Spinal cord (tissue), 10 donors: ENCODE measurements around the gene OR11H6. TPM values are rescaled to one million over a fixed set of nuclear protein-coding genes. Genes with fewer than 3 reads are reported as not detected.
"Not testable (repeated sequence)": the region's sequence is repeated elsewhere in the genome, so short reads cannot be mapped to it uniquely, and the experiment has no call there.

Source experiments
- DNase-seq, 6 donors: peaks; one replicate each; pipeline versions ENCODE4 v3.0.0 to v3.0.0-alpha.2; 2013 to 2015; ENCODE audit warnings: low spot score in 6 of 6, low read depth in 4 of 6
- H3K27ac ChIP-seq: one replicate; pipeline ENCODE4 v1.5.1; 2013; ENCODE audit warnings: low read depth, low read length, control low read depth
- H3K27me3 ChIP-seq: one replicate; pipeline ENCODE4 v1.6.1; 2013; ENCODE audit warnings: low read length; ENCODE audit not compliant: control insufficient read depth, insufficient read depth
- H3K36me3 ChIP-seq: one replicate; pipeline ENCODE4 v1.6.1; 2013; ENCODE audit warnings: low read length; ENCODE audit not compliant: control insufficient read depth, insufficient read depth
- H3K4me1 ChIP-seq: one replicate; pipeline ENCODE4 v1.6.1; 2013; ENCODE audit warnings: low read length; ENCODE audit not compliant: control insufficient read depth, insufficient read depth
- H3K4me3 ChIP-seq: one replicate; pipeline ENCODE4 v1.5.1; 2013; ENCODE audit warnings: low read depth, low read length, control low read depth
- H3K9me3 ChIP-seq: one replicate; pipeline ENCODE4 v1.6.1; 2013; ENCODE audit warnings: low read length; ENCODE audit not compliant: control insufficient read depth, insufficient read depth
- WGBS: methylation state at CpG from one replicate; pipeline ENCODE4 v1.1.5; 2013; ENCODE audit warnings: missing lambda C conversion rate; ENCODE audit not compliant: insufficient coverage; 5-methylcytosine and 5-hydroxymethylcytosine counted together
- long read RNA-seq, 4 donors: transcript quantifications; one replicate each; lab custom pipeline, GENCODE V29; 2026
- polyA plus RNA-seq, 2 donors: library from polyadenylated mRNA; unstranded; fragments of 120-200 nt; gene quantifications; one replicate each; pipeline ENCODE4 v1.2.1, GENCODE V29; 2013; ENCODE audit not compliant: insufficient read length in 2 of 2
- total RNA-seq, 2 donors: library from RNA; depleted of rRNA in 1 of 2; stranded (reverse); fragments of 120-200 nt in 1 of 2; fragments of >200 nt in 1 of 2; gene quantifications; one replicate each; pipeline versions ENCODE4 v1.2.3 to v1.2.4, GENCODE V29; 2013 to 2014
- donor health status: healthy.

The OR11H6 gene
- total RNA-seq: not detected
- not detected for polyA plus RNA-seq
- long read RNA-seq, donor 1: 0 reads
- long read RNA-seq, donor 2: 0 reads
- long read RNA-seq, donor 3: 0 reads
- long read RNA-seq, donor 4: 0 reads

GRCh38 chr14:20223410-20223809 is at the start of gene OR11H6:
OR11H6 (plus strand) TSS chr14:20223710; CDS start chr14:20223710, 0 bp downstream.
- no peaks in the 10 kb centered on the region for H3K27me3 ChIP-seq
- no peaks in the 10 kb centered on the region for H3K36me3 ChIP-seq
- H3K27ac ChIP-seq: no peak within 1 kb of the TSS
- H3K4me1 ChIP-seq: no peaks in the 10 kb centered on the region
- no peak for DNase-seq
- no CpG with 5 or more reads among the region's 2 CpGs for WGBS
- no peak within 1 kb of the TSS for H3K4me3 ChIP-seq
- peaks cover 3% of the 10 kb centered on the region for H3K9me3 ChIP-seq

GRCh38 chr14:20174205-20174604 is 49.3 kb upstream of the OR11H6 start:
- not testable (repeated sequence) for DNase-seq, H3K36me3 ChIP-seq, H3K9me3 ChIP-seq, H3K27me3 ChIP-seq, H3K4me3 ChIP-seq, H3K27ac ChIP-seq, H3K4me1 ChIP-seq

GRCh38 chr14:20176330-20176729 is 47.2 kb upstream of the OR11H6 start:
- no CpG with 5 or more reads among the region's 6 CpGs for WGBS
- H3K9me3 ChIP-seq: peaks cover 4% of the 10 kb centered on the region

GRCh38 chr14:20177433-20177974 is 46.0 kb upstream of the OR11H6 start:
- 89% methylated on average over 5 of the region's 7 CpGs for WGBS
- H3K9me3 ChIP-seq: peaks cover 4% of the 10 kb centered on the region
- no peak overlapping the region for H3K27ac ChIP-seq

More at GRCh38 chr14:20176330-20176729, 47.2 kb upstream of the OR11H6 start:
- Histone ChIP-seq H3K4me3 (no peak overlapping the region), H3K36me3 (no peaks in the 10 kb centered on the region), H3K27me3 (no peaks in the 10 kb centered on the region), H3K4me1 (no peaks in the 10 kb centered on the region), H3K27ac (no peak overlapping the region)
- no peak for DNase-seq

GRCh38 chr14:20179218-20179617 is 44.3 kb upstream of the OR11H6 start:
- H3K36me3 ChIP-seq: no peaks in the 10 kb centered on the region
- no peaks in the 10 kb centered on the region for H3K27me3 ChIP-seq
- peaks cover 4% of the 10 kb centered on the region for H3K9me3 ChIP-seq
- no peak overlapping the region for H3K4me3 ChIP-seq
- no peak overlapping the region for H3K27ac ChIP-seq
- DNase-seq: no peak
- 44% methylated on average over 4 of the region's 5 CpGs for WGBS
- H3K4me1 ChIP-seq: no peaks in the 10 kb centered on the region

More at GRCh38 chr14:20177433-20177974, 46.0 kb upstream of the OR11H6 start:
- H3K36me3 ChIP-seq: no peaks in the 10 kb centered on the region
- no peak overlapping the region for H3K4me3 ChIP-seq
- no peaks in the 10 kb centered on the region for H3K4me1 ChIP-seq
- no peak for DNase-seq
- H3K27me3 ChIP-seq: no peaks in the 10 kb centered on the region

- H3K9me3 ChIP-seq: peaks cover 4% of the 10 kb centered on the region
- no peak for DNase-seq
- H3K36me3 ChIP-seq: no peaks in the 10 kb centered on the region
- H3K27ac ChIP-seq: no peak overlapping the region
- H3K4me3 ChIP-seq: no peak overlapping the region
- WGBS: no CpG with 5 or more reads among the region's 2 CpGs
- no peaks in the 10 kb centered on the region for H3K4me1 ChIP-seq
- H3K27me3 ChIP-seq: no peaks in the 10 kb centered on the region
Measured at GRCh38 chr14:20179880-20180279, 43.6 kb upstream of the OR11H6 start.

GRCh38 chr14:20180486-20180885 is 43.0 kb upstream of the OR11H6 start:
- Histone ChIP-seq H3K27me3 (no peaks in the 10 kb centered on the region), H3K4me1 (no peaks in the 10 kb centered on the region), H3K4me3 (no peak overlapping the region), H3K36me3 (no peaks in the 10 kb centered on the region), H3K27ac (no peak overlapping the region), H3K9me3 (peaks cover 4% of the 10 kb centered on the region)
- 14% methylated on average over 1 of the region's 2 CpGs for WGBS
- DNase-seq: no peak

- DNase-seq: no peak
- no peaks in the 10 kb centered on the region for H3K27me3 ChIP-seq
- WGBS: 45% methylated on average over 5 of the region's 5 CpGs
- peaks cover 3% of the 10 kb centered on the region for H3K9me3 ChIP-seq
- H3K4me3 ChIP-seq: no peak overlapping the region
- H3K36me3 ChIP-seq: no peaks in the 10 kb centered on the region
- H3K27ac ChIP-seq: no peak overlapping the region
- H3K4me1 ChIP-seq: no peaks in the 10 kb centered on the region
Measured at GRCh38 chr14:20184181-20184580, 39.3 kb upstream of the OR11H6 start.

GRCh38 chr14:20190596-20190995 is 32.9 kb upstream of the OR11H6 start, which contains the start of gene OR11G2:
OR11G2 (plus strand) TSS chr14:20190896; CDS start chr14:20197438, 6,542 bp downstream.
- H3K27ac ChIP-seq: no peak within 1 kb of the TSS
- H3K27me3 ChIP-seq: no peaks in the 10 kb centered on the region
- H3K4me1 ChIP-seq: no peaks in the 10 kb centered on the region
- H3K36me3 ChIP-seq: no peaks in the 10 kb centered on the region
- H3K4me3 ChIP-seq: no peak within 1 kb of the TSS
- 67% methylated on average over 1 of the region's 1 CpG for WGBS
- DNase-seq: no peak
- peaks cover 2% of the 10 kb centered on the region for H3K9me3 ChIP-seq

- no CpG with 5 or more reads among the region's 3 CpGs for WGBS
Measured at GRCh38 chr14:20191396-20191795, 32.1 kb upstream of the OR11H6 start.

More at GRCh38 chr14:20191396-20191795, 32.1 kb upstream of the OR11H6 start:
- H3K27me3 ChIP-seq: no peaks in the 10 kb centered on the region
- DNase-seq: no peak
- H3K36me3 ChIP-seq: no peaks in the 10 kb centered on the region
- no peak overlapping the region for H3K27ac ChIP-seq
- no peaks in the 10 kb centered on the region for H3K4me1 ChIP-seq
- no peak overlapping the region for H3K4me3 ChIP-seq
- peaks cover 2% of the 10 kb centered on the region for H3K9me3 ChIP-seq
